G401 (cell line): Measurements from ENCODE around the gene SP140L. TPM values are rescaled to one million over a fixed set of nuclear protein-coding genes. Genes with fewer than 3 reads are reported as not detected.
"Not testable (repeated sequence)": the region's sequence is repeated elsewhere in the genome, so short reads cannot be mapped to it uniquely, and the experiment has no call there.

Experiments
- DNase-seq: peaks from one replicate; pipeline ENCODE4 v3.0.0-alpha.2; 2015; ENCODE audit warnings: low spot score
- in situ Hi-C: cut with HindIII; loops from 2 replicates; pipeline ENCODE4 v1.10.0; 2016; ENCODE audit warnings: low sequenced_read_pairs, mixed read lengths
- total RNA-seq: library from RNA; depleted of rRNA; stranded (reverse); fragments of >200 nt; shearing (Covaris generic); gene quantifications from 2 replicates; pipeline ENCODE4 v1.2.3, GENCODE V29; 2014

The SP140L gene
- total RNA-seq, 1 experiment from 2014 or later: 0.07 TPM

- in situ Hi-C loops: no loop called here
- no peak for DNase-seq
Observed at GRCh38 chr2:230348787-230349186, 21.8 kb downstream of the SP140L start.

DNA sequence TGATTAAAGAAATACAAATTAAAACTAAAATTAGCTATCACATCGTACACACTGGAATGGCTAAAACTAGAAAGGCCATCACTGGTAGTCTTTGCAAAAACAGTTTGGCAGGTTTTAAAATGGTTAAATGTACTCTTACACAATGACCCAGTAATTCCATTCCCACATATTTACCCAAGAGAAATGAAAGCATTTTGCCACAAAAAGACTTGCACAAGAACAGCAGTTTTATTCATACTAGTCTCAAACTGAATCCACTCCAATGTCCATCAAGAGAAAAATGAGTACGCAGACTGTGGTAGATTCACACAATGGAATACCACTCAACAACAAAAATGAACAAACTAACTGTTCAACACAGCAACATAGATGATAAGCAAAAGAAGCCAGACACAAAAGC lies 29.1 kb downstream of the SP140L start:
- in situ Hi-C loops: no loop called here
- DNase-seq: no peak

DNA sequence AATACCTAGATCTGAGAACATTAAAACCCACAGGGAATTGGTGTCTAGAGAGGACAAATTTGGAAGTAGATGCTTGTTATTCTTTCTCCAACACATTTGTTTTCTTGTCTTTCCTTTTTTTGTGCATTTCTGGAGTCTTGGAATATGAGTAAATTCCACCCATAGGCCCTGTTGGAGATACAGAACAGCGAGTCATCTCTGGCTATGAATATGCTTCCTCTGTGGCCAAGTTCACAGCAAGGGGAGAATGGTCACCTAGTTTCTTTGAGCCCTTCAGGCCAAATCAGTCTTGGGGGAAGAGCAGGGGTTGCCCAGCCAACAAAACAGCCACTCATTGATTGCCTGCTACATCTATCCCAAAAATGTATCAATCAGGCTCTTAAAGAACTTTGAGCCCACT lies 31.3 kb downstream of the SP140L start:
- in situ Hi-C loops: no loop called here
- DNase-seq: no peak

GRCh38 chr2:230360028-230360427 lies 33.0 kb downstream of the SP140L start:
- in situ Hi-C loops: no loop called here

DNA sequence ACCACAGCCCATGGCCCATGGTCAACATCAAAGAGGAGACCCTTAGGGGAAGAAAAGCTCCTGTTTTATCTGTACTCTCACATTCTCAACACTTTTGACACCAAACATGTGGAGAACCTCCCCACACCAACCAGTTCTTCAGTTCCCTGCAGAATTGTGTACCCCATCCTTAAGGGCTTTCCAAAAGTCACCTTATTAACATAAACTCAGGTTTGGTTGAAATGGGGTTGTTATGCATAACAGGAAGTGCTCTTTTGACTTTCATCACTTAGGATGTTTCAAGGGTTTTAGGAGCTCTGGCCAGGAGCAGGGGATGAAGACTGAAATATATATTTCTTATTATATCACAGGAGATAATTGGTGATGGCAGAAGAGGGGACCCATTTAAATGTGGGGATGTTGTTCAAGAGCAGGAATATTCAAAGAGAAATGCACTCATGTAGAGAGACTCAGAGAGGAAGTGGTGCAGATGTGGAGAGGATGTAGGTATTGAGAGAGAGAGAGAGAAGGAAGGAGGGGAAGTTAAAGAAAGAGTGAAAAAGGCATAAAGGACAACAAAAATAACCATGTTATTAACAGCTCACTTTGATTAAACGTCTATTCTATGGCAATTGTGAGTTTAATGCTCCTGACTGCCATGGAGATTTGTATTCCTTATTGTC lies 35.2 kb downstream of the SP140L start:
- in situ Hi-C loops: no loop called here
- no peak for DNase-seq

More at GRCh38 chr2:230360028-230360427, 33.0 kb downstream of the SP140L start:
- DNase-seq: no peak

DNA sequence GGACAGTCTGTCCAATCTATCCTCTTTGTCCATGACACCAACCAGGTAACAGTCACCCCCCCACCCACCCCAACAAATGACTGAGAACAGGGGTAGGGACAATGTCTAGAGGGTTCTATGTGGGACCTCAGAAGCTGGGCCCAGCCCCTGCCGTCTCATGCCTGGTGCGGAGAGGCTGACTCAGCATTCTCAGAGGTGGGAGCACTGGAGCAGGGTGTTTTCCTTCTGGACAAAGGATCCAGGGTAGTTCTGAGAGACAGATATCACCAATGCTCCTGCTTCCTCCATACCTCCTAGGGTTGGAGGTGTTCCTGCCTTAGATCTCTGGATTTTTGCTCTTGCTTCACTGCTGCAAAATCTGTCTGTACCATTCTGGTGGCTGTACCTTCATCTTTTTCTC lies 55.1 kb downstream of the SP140L start:
- DNase-seq: no peak
- in situ Hi-C loops: no loop called here

DNA sequence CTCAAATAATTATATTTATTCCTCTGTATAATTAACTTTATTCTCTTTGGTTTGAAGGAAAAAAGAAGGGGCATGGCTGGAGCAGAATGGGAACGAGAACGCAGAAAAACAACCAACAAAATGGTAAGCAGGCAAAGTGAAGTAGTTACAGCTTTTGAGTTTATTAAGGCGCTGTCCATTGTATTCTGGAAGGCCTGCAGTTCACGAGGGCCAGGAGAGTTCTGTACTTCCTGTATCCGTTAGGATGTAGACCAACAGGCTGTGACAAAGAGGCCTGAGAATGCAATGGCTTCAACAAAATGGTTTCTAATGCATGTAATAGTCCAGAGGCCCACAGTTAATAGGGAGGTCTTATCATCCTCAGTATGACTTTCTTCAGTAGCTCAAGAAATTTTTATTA lies 56.5 kb downstream of the SP140L start:
- DNase-seq: no peak
- in situ Hi-C loops: no loop called here

DNA sequence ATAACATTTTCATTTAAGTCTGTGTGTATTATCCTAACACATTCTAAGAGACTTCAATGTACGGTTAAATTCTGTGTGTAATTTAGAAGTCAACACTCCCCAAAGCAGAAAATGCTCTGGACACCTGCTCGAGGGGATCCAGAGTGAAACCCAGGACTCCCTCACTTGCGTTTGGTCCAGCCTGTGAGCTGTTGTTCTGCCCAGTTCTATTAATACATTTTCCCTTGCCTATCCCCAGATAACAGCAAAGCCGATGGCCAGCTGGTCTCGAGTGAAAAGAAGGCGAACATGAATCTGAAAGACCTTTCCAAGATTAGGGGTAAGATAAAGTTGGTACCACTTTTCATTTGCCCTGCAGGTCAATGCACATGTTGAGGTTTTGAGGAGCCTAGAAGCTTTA lies 58.0 kb downstream of the SP140L start:
- DNase-seq: no peak
- in situ Hi-C loops: no loop called here

- no peak for DNase-seq
- in situ Hi-C loops: no loop called here
Observed at GRCh38 chr2:230394301-230394700, 67.3 kb downstream of the SP140L start.

DNA sequence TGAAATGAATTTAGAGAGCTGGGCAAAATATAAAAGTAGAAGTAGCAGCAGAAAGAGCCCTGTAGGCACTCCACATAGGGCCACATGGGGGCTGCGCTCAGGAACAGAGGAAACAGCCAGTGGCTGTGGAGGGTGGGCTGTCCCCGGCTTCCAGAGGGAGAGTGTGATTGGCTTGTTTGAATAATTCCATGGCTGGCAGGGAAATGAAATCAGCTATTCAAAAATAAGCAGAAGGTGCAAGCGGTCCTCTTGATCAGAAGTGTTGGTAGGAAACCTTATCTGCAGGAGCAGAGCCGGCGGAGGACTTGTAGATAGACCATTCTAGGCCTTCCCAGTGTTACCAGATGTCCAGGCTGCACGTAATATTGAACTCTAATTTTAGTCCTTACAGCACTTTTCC lies 71.7 kb downstream of the SP140L start:
- in situ Hi-C loops, DNase-seq: not testable (repeated sequence)

GRCh38 chr2:230400041-230400440 lies 73.0 kb downstream of the SP140L start:
- in situ Hi-C loops: no loop called here
- no peak for DNase-seq

DNA sequence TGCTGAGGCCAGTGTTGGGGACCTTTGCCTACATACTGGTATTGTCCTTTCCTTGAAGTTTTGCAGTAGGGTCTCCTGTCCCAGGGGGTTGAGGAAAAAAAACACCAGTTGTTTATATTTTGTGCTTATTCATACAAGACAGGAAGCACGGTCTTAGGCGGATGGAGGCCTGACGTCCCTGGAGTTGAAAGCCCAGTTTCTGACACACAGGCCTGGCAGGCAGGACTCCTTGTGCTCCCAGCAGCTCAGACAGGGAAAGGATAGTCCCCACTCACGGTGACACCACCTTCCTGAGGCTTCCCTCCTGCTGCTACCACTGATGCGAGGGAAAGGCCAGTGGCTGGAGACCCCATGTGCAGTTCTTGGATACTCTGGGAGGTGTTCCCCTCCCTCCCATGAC lies 73.5 kb downstream of the SP140L start:
- no peak for DNase-seq
- in situ Hi-C loops: no loop called here

DNA sequence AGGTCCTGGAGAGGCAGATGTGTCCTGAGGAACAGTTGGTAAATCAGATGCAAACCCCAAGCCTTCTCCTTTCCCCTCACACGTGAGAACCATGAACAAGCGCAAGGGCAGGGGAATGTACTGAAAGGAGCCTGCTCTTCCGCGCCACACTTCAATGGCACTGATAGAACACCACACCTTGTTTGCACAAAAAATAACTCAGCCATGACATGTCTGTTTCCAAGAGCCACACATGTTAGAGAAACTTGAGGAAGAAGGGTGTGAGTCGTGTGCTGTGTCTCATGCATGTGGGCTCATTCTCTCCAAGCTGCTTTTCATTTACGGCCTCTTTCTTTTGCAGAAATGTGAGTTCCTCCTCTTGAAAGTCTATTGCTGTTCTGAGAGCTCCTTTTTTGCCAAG lies 74.0 kb downstream of the SP140L start:
- in situ Hi-C loops, DNase-seq: not testable (repeated sequence)

GRCh38 chr2:230403746-230404145 lies 76.8 kb downstream of the SP140L start:
- in situ Hi-C loops: no loop called here
- DNase-seq: no peak

DNA sequence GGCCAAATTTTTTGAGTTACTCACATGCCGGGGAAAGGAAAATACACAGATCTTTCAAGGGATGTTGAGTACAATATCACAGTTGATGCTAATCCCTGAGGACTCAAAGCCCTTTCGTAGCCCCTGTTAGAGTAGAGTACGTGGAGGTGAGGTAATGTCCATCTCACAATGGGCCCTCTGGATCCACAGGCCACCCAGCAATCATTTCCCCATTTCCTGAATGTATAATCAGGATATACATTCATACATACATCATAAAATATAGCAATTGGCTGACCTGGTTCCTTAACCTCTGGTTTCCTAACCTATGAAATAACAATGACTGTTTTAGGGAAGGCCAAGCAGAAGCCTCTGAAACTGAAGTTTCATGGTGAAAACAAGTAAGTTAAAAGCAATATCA lies 78.8 kb downstream of the SP140L start:
- in situ Hi-C loops: no loop called here
- DNase-seq: no peak

DNA sequence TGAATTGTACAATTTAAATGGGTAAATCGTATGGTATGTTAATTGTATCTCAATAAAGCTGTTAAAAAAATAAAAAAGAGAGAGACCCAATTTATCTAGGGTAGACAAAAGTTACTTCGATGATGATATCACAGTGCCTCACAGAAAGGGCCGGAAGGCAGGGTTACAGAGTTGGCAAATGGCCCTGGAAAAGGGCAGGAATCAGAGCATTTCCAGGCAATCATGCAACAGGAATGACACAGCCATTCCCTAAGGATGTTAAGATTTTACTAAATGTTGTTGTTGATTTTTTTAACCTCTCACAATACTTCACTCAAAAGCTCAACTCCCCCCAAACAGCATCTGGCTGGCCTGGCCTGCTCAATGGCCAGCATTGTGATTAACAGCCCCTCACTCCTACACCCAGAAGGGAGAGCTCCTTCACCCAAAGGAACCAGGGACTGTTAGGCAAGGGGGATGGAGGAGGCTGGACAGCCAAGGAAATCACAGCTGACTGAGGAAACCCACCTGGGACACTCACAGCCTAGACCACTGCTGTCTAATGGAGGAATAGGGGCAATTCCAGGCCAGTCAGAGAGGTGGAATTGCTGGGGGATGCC lies 81.3 kb downstream of the SP140L start:
- in situ Hi-C loops: no loop called here
- DNase-seq: no peak

DNA sequence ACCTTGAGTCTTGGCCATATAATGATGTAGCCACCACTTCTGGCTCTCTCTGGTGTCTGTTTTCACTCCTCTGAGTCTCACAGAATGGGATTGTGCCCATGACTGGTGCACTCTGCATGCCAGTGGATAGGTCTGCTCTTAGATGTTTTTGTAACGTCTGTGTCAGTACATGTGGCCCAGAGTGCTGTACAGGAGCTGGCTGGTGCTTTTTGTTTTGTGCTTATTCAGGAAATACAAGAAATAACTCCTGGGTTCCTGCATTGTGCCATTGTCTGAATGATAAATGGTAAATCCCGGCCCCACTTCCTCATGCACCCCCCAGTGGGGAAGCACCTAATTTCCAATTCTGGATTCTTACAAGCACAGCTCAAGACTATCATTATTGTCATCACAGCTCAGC lies 82.3 kb downstream of the SP140L start:
- DNase-seq, in situ Hi-C loops: not testable (repeated sequence)

GRCh38 chr2:230410263-230410662 lies 83.3 kb downstream of the SP140L start:
- in situ Hi-C loops: no loop called here
- DNase-seq: no peak

DNA sequence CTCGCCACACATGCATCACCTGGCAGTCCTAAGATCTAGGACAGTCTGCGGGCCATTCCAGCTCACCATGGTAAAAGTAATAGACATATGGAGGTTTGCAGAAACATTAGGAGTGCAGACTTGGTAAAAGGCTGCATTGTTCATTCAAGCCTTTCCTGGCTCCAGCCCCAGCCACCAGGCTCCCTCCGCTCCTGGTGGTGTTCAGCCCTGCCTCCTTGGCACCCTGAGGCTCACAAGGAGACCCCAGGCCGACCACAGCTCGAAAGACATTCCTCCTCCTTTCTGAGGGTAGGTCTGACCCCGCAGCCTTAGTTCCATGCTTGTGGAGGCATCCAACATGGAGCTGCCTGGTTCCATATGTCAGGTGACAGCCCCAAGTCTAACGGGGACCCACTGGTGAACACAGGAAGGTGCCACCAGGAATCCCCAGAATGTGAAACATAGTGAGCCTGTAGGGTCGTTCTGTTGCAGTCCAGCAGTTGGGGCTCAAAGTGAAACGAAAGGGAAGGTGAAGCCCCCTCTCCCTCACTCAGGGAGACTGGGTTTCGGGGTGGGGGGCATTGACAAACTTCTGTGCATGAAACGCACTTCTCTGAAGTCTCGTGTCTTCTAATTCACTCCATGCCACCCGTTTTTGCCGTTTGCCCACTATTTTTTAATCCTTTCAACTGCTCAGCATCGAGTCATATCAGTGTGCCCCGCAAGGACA lies 84.0 kb downstream of the SP140L start:
- DNase-seq: no peak
- in situ Hi-C loops: no loop called here

GRCh38 chr2:230411570-230412370 lies 84.8 kb downstream of the SP140L start:
- DNase-seq: peak; percentile 22
- in situ Hi-C loops: no loop called here
